ENCODE results near the gene MXRA8.

The MXRA8 gene

DNA sequence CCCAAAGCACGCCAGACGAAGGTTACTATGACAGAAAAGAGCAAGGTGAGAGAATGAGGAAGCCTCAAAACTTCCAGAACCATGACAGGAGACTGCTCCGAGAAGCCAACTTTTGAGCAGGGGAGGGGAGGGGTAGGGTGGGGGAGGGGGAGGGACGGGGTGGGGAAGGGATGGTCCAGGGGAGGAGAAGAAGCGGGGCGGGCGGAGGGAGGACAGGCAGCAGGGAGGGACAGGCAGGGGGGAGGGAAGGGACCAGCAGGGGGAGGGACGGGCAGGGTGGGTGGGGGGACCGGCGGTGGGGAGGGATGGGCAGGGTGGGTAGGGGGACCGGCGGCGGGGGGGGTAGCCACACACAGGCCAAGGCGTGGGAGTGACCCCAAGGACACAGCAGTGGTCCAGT is 35.9 kb downstream of the MXRA8 start:
- DNase-seq (ENCODE audit: extremely low spot score): no peak
- ChIA-PET POLR2A (no interaction called here), CTCF (no interaction called here)
- TF ChIP-seq, protein P1, sequence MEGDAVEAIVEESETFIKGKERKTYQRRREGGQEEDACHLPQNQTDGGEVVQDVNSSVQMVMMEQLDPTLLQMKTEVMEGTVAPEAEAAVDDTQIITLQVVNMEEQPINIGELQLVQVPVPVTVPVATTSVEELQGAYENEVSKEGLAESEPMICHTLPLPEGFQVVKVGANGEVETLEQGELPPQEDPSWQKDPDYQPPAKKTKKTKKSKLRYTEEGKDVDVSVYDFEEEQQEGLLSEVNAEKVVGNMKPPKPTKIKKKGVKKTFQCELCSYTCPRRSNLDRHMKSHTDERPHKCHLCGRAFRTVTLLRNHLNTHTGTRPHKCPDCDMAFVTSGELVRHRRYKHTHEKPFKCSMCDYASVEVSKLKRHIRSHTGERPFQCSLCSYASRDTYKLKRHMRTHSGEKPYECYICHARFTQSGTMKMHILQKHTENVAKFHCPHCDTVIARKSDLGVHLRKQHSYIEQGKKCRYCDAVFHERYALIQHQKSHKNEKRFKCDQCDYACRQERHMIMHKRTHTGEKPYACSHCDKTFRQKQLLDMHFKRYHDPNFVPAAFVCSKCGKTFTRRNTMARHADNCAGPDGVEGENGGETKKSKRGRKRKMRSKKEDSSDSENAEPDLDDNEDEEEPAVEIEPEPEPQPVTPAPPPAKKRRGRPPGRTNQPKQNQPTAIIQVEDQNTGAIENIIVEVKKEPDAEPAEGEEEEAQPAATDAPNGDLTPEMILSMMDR (IDR thresholded peaks at IDR 0.05; ENCODE audit: control extremely low read depth, extremely low read depth, low read depth, missing control alignments): no peak

DNA sequence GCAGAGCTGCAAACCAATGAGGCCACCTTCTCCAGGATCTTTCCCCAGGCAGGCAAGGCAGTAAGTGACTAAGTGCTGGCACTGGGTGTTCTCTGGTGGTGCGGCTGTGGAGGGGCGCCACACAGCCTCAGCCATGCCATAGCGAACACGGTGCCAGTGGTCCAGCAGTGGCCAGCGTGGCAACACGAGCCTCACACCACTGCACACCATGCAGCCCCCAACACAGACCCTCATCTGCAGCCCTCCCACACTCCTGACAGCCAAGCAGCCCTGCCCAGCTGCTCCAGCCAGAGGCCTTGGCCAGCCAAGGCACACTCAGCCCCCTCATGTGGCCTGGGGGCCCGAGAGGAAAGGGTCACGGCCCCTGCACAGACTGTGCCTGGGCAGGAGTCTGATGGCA is 36.9 kb downstream of the MXRA8 start:
- DNase-seq (ENCODE audit: extremely low spot score): no peak
- TF ChIP-seq, protein P1 (IDR thresholded peaks at IDR 0.05; ENCODE audit: control extremely low read depth, extremely low read depth, low read depth, missing control alignments): no peak
- POLR2A ChIA-PET: interaction anchor here (1.0 kb wide), 1 partner anchor 10 kb away, joined by 4 read pairs; no protein-coding TSS in a partner anchor
- CTCF ChIA-PET: no interaction called here

DNA sequence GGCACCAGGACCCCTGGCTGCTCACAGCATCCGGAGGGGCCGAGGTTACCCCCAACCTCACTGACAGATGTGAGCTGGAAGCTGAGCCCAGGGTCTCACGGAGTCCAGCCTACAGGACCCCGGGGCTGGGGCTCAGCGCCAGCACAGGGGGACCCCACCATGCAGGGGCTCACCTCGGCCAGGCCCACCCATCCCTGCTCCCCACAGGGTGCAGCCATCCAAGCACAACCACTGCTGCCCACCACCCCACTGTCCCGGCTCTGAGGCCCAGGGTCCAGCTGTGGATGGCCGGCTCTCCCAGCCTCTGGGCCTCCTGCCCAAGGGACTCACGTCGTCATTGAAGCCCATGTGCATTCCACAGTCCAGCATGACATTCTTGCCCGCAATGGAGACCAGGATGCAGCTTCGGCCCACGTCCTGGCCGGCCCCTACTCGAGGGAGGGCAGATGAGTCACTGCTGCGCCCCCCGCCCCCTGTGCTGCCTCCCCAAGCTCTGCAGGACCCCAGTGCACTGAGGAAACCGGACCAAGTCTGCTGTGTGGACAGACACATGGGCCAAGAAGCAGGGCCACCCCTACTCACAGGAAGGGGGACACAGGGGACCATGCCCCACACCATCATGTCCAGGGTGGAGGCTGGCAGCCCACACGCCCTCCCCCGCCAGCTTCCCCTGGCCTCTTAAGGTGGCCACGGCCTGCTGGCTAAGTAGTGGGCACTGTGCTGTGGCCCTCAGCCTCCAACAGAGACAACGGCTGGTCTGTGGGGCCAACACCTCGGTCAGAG is 37.5 kb downstream of the MXRA8 start:
- POLR2A ChIA-PET: interaction anchor here (1.0 kb wide), 1 partner anchor 9 kb away, joined by 4 read pairs; no protein-coding TSS in a partner anchor
- no peak for DNase-seq (ENCODE audit: extremely low spot score)
- TF ChIP-seq, protein P1 (IDR thresholded peaks at IDR 0.05; ENCODE audit: control extremely low read depth, extremely low read depth, low read depth, missing control alignments): no peak
- CTCF ChIA-PET: no interaction called here

DNA sequence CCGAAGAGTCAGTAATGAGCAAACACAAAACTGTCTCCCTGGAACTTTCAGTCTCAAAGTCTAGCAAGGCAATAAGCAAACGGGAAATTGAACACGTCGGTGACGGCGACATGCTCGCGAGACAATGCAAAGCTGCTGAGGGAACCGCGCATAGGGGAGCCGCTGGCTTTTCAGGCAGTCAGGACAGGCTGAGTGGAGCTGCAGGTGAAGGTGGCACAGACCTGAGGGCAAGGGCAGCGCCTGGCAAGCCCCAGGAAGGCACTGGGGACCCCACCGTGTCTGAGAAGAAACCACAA is 38.8 kb downstream of the MXRA8 start:
- DNase-seq (ENCODE audit: extremely low spot score): no peak
- CTCF ChIA-PET: interaction anchor here (1.0 kb wide), 1 partner anchor 9 kb away, joined by 4 read pairs; no protein-coding TSS in a partner anchor
- TF ChIP-seq, protein P1 (IDR thresholded peaks at IDR 0.05; ENCODE audit: control extremely low read depth, extremely low read depth, low read depth, missing control alignments): no peak
- POLR2A ChIA-PET: no interaction called here

DNA sequence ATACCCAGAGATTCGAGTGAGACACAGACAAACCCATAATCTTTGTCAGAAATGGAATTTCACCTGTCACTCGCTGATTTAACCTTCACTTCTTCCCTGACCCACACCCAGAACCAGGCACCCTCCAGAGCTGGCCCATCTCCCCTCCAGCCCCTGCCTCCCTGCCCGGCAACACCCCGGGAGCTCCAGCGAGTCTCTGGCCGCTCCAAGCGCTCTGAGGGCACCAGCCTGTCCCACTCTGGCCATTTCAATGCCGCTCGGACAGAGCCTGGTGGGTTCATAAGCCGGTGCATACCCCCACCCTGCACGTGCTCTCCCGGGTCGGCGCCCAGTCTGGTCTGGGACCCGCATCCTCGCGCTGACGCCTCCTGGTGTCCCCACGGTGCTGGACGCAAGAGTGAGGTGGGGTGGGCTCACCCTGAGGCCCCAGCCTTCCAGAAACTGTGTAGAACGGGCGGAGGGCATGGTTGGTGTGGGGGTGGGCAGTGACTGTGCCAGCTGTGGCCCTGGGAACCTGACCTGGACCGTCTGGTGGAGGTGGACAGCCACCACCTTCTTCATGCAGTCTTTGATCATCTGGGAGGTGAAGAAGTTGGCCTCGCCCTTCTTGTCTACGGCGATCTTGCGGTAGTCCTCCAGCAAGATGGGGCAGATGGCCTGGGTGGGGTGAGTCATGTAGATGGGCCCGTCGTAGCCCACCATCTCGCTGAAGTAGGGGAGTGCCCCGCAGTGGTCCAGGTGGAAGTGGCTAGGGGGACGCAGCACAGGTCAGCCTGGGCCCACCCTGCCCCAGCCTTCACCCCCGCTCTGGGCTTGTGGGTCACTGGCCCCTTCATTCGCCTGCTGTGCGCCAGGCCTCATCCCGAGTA is 39.3 kb downstream of the MXRA8 start:
- ChIA-PET CTCF (interaction anchor here (1.0 kb wide), 1 partner anchor 8 kb away, joined by 4 read pairs; no protein-coding TSS in a partner anchor), POLR2A (no interaction called here)
- TF ChIP-seq, protein P1 (IDR thresholded peaks at IDR 0.05; ENCODE audit: control extremely low read depth, extremely low read depth, low read depth, missing control alignments): no peak
- no peak for DNase-seq (ENCODE audit: extremely low spot score)

DNA sequence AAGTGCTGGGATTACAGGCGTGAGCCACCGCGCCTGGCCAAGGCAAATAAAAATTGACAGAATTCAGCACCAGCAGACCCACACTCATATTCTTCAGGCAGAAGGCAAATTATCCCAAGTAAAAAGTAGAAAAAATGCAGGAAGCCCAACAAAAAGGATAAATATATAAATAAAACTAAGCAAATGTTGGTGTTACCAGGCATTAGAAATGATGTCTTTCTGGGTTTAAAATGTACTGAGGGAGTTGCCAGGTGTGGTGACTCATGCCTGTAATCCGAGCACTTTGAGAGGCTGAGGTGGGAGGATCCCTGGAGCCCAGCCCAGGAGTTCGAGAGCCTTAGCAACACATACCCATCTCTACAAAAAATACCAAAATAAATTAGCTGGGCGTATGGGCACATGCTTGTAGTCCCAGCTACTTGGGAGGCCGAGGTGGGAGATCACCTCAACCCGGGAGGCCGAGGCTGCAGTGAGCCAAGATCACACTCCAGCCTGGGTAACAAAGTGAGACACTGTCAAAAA is 40.2 kb downstream of the MXRA8 start:
- TF ChIP-seq, protein P1 (IDR thresholded peaks at IDR 0.05; ENCODE audit: control extremely low read depth, extremely low read depth, low read depth, missing control alignments): no peak
- ChIA-PET POLR2A (no interaction called here), CTCF (no interaction called here)
- no peak for DNase-seq (ENCODE audit: extremely low spot score)

Data from GM10248 (cell line).